Thyroid gland (tissue), 4 donors: ENCODE results near the gene HK1.

ENCODE experiments used
- POLR2A ChIP-seq, 2 donors: fragments of 450-650 bp; IDR thresholded peaks; one replicate each; pipeline ENCODE4 v1.6.1; 2017; ENCODE audit warnings: antibody characterized with exemption in 2 of 2, mild to moderate bottlenecking in 2 of 2, moderate library complexity in 1 of 2
- TF ChIP-seq, protein P1 (sequence below), 6 experiments: fragments of 200-600 bp in 3 of 6; fragments of 450-650 bp in 3 of 6; sonication (generic) in 3 of 6; IDR thresholded peaks; one replicate each; pipeline ENCODE4 v1.5.1; 2016 to 2019; ENCODE audit warnings: antibody characterized with exemption in 6 of 6, mild to moderate bottlenecking in 2 of 6, inconsistent platforms in 1 of 6, moderate library complexity in 1 of 6

- TF ChIP-seq, protein P1, sequence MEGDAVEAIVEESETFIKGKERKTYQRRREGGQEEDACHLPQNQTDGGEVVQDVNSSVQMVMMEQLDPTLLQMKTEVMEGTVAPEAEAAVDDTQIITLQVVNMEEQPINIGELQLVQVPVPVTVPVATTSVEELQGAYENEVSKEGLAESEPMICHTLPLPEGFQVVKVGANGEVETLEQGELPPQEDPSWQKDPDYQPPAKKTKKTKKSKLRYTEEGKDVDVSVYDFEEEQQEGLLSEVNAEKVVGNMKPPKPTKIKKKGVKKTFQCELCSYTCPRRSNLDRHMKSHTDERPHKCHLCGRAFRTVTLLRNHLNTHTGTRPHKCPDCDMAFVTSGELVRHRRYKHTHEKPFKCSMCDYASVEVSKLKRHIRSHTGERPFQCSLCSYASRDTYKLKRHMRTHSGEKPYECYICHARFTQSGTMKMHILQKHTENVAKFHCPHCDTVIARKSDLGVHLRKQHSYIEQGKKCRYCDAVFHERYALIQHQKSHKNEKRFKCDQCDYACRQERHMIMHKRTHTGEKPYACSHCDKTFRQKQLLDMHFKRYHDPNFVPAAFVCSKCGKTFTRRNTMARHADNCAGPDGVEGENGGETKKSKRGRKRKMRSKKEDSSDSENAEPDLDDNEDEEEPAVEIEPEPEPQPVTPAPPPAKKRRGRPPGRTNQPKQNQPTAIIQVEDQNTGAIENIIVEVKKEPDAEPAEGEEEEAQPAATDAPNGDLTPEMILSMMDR (IDR thresholded peaks at IDR 0.05), result peak; percentile 31 to 92 (median 58)
- TF ChIP-seq POLR2A (IDR thresholded peaks at IDR 0.05), result peak in 1 of 2 donors; percentile 60
Observed at GRCh38 chr10:69408318-69409175, 130.3 kb downstream of the HK1 start.
